Uterus (tissue), 2 donors: ENCODE data around the gene UGGT2.

Experiments used
- POLR2A ChIP-seq, 2 donors: fragments of 450-650 bp; IDR thresholded peaks; one replicate each; pipeline ENCODE4 v1.6.1; 2016; ENCODE audit warnings: antibody characterized with exemption in 2 of 2, mild to moderate bottlenecking in 1 of 2, moderate library complexity in 1 of 2
- TF ChIP-seq, protein P1 (sequence below), 4 experiments: fragments of 200-600 bp in 2 of 4; fragments of 450-650 bp in 2 of 4; sonication (generic) in 2 of 4; IDR thresholded peaks; one replicate each; pipeline ENCODE4 v1.5.1; 2016 to 2019; ENCODE audit warnings: antibody characterized with exemption in 4 of 4, mild to moderate bottlenecking in 2 of 4, moderate library complexity in 1 of 4

DNA sequence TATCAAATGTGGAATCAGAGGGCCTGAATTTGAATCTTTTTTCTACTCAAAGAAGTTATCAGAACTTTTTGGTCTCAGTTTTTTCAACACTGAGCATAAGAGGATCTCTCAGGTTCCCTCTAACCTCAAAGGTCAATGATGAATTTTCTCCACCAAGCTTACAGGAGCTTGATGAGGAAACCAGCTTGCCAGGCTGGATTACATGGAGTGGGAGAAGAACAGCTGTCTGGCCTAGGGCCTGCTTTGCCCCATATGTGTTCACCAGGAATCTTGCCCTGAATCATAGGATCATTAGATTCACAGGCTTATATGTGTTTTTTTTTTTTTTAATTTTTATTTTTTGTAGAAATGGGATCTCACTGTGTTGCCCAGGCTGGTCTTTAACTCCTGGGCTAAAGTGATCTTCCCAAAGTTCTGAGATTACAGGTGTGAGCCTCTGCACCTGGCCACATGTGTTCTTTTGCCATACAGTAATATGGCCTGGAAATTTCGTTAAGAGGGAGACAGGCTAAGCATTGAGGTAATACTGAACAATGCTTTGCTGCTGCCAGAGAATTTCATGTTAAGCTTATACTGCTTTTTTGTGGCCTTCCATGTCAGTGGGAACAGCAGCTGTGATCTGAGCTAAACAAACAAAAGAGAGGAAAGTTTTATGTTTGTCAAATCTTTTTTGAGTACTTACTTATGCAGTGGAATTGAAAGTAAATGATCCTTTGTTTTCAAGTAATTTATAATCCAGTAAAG is 265.7 kb downstream of the UGGT2 start:
- TF ChIP-seq, protein P1, sequence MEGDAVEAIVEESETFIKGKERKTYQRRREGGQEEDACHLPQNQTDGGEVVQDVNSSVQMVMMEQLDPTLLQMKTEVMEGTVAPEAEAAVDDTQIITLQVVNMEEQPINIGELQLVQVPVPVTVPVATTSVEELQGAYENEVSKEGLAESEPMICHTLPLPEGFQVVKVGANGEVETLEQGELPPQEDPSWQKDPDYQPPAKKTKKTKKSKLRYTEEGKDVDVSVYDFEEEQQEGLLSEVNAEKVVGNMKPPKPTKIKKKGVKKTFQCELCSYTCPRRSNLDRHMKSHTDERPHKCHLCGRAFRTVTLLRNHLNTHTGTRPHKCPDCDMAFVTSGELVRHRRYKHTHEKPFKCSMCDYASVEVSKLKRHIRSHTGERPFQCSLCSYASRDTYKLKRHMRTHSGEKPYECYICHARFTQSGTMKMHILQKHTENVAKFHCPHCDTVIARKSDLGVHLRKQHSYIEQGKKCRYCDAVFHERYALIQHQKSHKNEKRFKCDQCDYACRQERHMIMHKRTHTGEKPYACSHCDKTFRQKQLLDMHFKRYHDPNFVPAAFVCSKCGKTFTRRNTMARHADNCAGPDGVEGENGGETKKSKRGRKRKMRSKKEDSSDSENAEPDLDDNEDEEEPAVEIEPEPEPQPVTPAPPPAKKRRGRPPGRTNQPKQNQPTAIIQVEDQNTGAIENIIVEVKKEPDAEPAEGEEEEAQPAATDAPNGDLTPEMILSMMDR (IDR thresholded peaks at IDR 0.05): no peak
- TF ChIP-seq POLR2A (IDR thresholded peaks at IDR 0.05): no peak
